Gastroesophageal sphincter (tissue), 3 donors: ENCODE measurements around the gene MUC5B.

Source experiments
- CTCF ChIP-seq, 4 experiments: fragments of 200-600 bp in 2 of 4; fragments of 450-650 bp in 2 of 4; sonication (generic) in 1 of 4; IDR thresholded peaks; one replicate each; pipeline ENCODE4 v1.5.1; 2017 to 2019; ENCODE audit warnings: antibody characterized with exemption in 4 of 4, mild to moderate bottlenecking in 2 of 4, moderate library complexity in 2 of 4
- POLR2A ChIP-seq, 2 donors: fragments of 450-650 bp; IDR thresholded peaks; one replicate each; pipeline ENCODE4 v1.6.1; 2017; ENCODE audit warnings: antibody characterized with exemption in 2 of 2, mild to moderate bottlenecking in 2 of 2, moderate library complexity in 1 of 2

- peak; percentile 16 to 44 for TF ChIP-seq POLR2A (IDR thresholded peaks at IDR 0.05)
- TF ChIP-seq CTCF (IDR thresholded peaks at IDR 0.05), result no peak
Measured at GRCh38 chr11:1262172-1263006, 39.5 kb downstream of the MUC5B start.
